ENCODE results near the gene TAS1R3.

GRCh38 chr1:1292442-1292779 lies 38.7 kb upstream of the TAS1R3 start:
- TF ChIP-seq CTCF (conservative IDR thresholded peaks at IDR 0.05; ENCODE audit: low read length) (no peak), EZH2phosphoT487 (IDR thresholded peaks at IDR 0.05; ENCODE audit: borderline replicate concordance, low read depth, low read length) (no peak)

All from OCI-LY7 (cell line).